ENCODE data around the gene IKZF2. TPM values are rescaled to one million over a fixed set of nuclear protein-coding genes. Genes with fewer than 3 reads are reported as not detected.

IKZF2 gene
- total and polyA plus RNA-seq, 4 donors: 1.3 to 51.4 (median 7.3) TPM

DNA sequence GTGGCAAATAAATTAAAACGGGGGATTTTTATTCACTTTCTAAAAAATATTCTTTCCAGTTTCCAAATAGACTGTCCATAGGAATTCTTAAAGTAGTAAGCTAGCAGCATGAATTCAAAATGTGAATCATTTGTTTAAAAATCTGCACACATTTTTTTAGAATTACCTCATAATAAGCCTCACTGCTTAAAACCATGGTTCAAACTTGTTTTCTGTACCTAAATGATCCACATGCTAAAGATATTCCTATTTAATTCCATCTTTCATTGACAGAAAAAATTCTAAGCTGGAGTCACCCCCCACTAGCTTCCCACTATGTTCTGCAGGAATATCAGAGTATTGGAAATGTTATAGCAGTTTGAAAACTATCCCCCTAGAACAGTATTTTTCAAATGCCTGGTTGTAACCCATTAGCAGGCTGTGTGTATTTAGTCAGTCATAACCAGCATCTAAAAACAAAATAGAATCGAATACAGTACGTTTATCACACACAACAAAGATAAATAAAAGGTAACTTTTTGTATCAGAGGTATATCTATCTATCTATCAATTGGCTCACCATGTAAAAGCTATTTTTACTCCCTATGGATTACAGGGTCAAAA lies 11.2 kb upstream of the IKZF2 start:
- H3K4me3 ChIP-seq: no peak overlapping the region
- peaks cover 0 to 2% (median 0%) of the 10 kb centered on the region in 3 donors for H3K27me3 ChIP-seq (ENCODE audit: control insufficient read depth in 3 of 3, insufficient read depth in 3 of 3, low read length in 2 of 3)
- no peak for ATAC-seq (ENCODE audit: insufficient read depth, low FRiP score)
- H3K27ac ChIP-seq (ENCODE audit: low read depth in 1 of 2, low read length in 1 of 2): no peak overlapping the region
- no peaks in the 10 kb centered on the region for H3K9me3 ChIP-seq (ENCODE audit: control insufficient read depth in 4 of 4, insufficient read depth in 3 of 4, low read length in 3 of 4)
- DNase-seq: no peak
- WGBS, 2 donors: 88 to 90% methylated on average over 3 of the region's 3 CpGs
- TF ChIP-seq, protein P1, sequence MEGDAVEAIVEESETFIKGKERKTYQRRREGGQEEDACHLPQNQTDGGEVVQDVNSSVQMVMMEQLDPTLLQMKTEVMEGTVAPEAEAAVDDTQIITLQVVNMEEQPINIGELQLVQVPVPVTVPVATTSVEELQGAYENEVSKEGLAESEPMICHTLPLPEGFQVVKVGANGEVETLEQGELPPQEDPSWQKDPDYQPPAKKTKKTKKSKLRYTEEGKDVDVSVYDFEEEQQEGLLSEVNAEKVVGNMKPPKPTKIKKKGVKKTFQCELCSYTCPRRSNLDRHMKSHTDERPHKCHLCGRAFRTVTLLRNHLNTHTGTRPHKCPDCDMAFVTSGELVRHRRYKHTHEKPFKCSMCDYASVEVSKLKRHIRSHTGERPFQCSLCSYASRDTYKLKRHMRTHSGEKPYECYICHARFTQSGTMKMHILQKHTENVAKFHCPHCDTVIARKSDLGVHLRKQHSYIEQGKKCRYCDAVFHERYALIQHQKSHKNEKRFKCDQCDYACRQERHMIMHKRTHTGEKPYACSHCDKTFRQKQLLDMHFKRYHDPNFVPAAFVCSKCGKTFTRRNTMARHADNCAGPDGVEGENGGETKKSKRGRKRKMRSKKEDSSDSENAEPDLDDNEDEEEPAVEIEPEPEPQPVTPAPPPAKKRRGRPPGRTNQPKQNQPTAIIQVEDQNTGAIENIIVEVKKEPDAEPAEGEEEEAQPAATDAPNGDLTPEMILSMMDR (IDR thresholded peaks at IDR 0.05; ENCODE audit: control extremely low read depth, extremely low read depth): no peak
- H3K36me3 ChIP-seq (ENCODE audit: control insufficient read depth in 4 of 4, insufficient read depth in 4 of 4, low read length in 4 of 4): no peaks in the 10 kb centered on the region
- H3K9ac ChIP-seq (ENCODE audit: insufficient read depth in 1 of 2, low read length in 2 of 2): no peak overlapping the region
- peaks cover 0 to 2% (median 0%) of the 10 kb centered on the region in 5 donors for H3K4me1 ChIP-seq (ENCODE audit: control insufficient read depth in 5 of 5, insufficient read depth in 5 of 5, low read length in 5 of 5)

DNA sequence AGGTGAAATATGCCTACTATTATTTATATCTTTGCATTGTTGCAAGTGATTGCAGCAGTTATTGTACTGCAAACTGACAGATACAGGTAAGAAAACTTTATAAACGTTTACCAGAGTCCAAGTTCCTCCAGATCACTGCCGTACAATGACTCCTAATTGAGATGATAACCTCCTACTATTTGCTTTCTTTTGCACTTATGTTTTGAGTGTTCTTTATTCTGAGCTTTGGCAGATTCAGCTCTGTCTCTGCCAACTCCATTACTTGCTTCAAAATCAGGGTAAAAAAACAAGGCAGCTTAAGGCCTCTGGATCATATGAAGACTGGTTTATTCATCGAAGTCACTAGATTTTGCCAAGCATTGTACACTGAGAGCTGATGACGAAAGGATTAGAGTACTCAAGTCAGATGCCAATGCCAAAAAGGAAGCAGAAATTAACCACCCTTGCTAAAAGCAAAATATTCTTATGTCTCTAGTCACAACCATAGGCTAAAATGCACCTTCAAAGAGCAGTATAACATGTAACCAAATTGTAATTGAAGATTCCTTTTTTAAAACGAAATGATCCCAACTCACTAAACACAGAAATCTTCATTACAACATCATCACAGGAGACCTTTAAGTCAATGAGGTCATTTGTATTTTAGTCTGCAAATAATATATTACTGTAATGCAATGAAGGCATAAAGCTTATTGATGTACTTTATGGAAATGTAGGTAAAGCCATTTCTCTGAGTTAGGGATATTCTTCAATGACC lies 10.5 kb upstream of the IKZF2 start:
- DNase-seq (peak in 2 of 3 donors; percentile 1 to 26), ATAC-seq (ENCODE audit: insufficient read depth, low FRiP score) (peak; percentile 19)
- Histone ChIP-seq H3K4me3 (no peak overlapping the region), H3K27me3 (ENCODE audit: control insufficient read depth in 3 of 3, insufficient read depth in 3 of 3, low read length in 2 of 3) (peaks cover 0 to 2% (median 0%) of the 10 kb centered on the region in 3 donors), H3K27ac (ENCODE audit: low read depth in 1 of 2, low read length in 1 of 2) (no peak overlapping the region), H3K36me3 (ENCODE audit: control insufficient read depth in 4 of 4, insufficient read depth in 4 of 4, low read length in 4 of 4) (no peaks in the 10 kb centered on the region), H3K9me3 (ENCODE audit: control insufficient read depth in 4 of 4, insufficient read depth in 3 of 4, low read length in 3 of 4) (no peaks in the 10 kb centered on the region), H3K4me1 (ENCODE audit: control insufficient read depth in 5 of 5, insufficient read depth in 5 of 5, low read length in 5 of 5) (peaks cover 0 to 2% (median 0%) of the 10 kb centered on the region in 5 donors), H3K9ac (ENCODE audit: insufficient read depth in 1 of 2, low read length in 2 of 2) (no peak overlapping the region)
- 42 to 63% methylated on average over 5 of the region's 5 CpGs for WGBS, 2 donors
- TF ChIP-seq, protein P1 (IDR thresholded peaks at IDR 0.05; ENCODE audit: control extremely low read depth, extremely low read depth): no peak

- Histone ChIP-seq H3K27ac (ENCODE audit: low read depth in 1 of 2, low read length in 1 of 2) (no peak overlapping the region), H3K4me1 (ENCODE audit: control insufficient read depth in 5 of 5, insufficient read depth in 5 of 5, low read length in 5 of 5) (peaks cover 0 to 2% (median 0%) of the 10 kb centered on the region in 5 donors), H3K27me3 (ENCODE audit: control insufficient read depth in 3 of 3, insufficient read depth in 3 of 3, low read length in 2 of 3) (peaks cover 0 to 2% (median 0%) of the 10 kb centered on the region in 3 donors), H3K4me3 (no peak overlapping the region), H3K36me3 (ENCODE audit: control insufficient read depth in 4 of 4, insufficient read depth in 4 of 4, low read length in 4 of 4) (no peaks in the 10 kb centered on the region), H3K9me3 (ENCODE audit: control insufficient read depth in 4 of 4, insufficient read depth in 3 of 4, low read length in 3 of 4) (no peaks in the 10 kb centered on the region), H3K9ac (ENCODE audit: insufficient read depth in 1 of 2, low read length in 2 of 2) (no peak overlapping the region)
- TF ChIP-seq, protein P1 (IDR thresholded peaks at IDR 0.05; ENCODE audit: control extremely low read depth, extremely low read depth): no peak
- ATAC-seq (ENCODE audit: insufficient read depth, low FRiP score): no peak
- no peak for DNase-seq
- whole genome bisulfite sequencing, 2 donors: 91 to 93% methylated on average over 2 of the region's 2 CpGs
These were observed 8.4 kb upstream of the IKZF2 start for GRCh38 chr2:213159768-213160167.

Measured in lung (tissue), 12 donors.